ENCODE results near the gene SH3BGRL3. TPM values are rescaled to one million over a fixed set of nuclear protein-coding genes. Genes with fewer than 3 reads are reported as not detected.

SH3BGRL3 gene
- total RNA-seq: 206 and 215 TPM in 2 replicates

GRCh38 chr1:26279456-26280332, at the start of gene SH3BGRL3:
TSS of gene SH3BGRL3 (plus strand) at chr1:26280086. CDS start at chr1:26280156, 70 bp downstream.

GRCh38 chr1:26233903-26234643, 45.8 kb upstream of the SH3BGRL3 start, which contains the start of gene CEP85:
TSS of gene CEP85 (plus strand) at chr1:26234200. CDS start at chr1:26239784, 5,584 bp downstream.

GRCh38 chr1:26306290-26307229, 26.7 kb downstream of the SH3BGRL3 start, which contains the start of gene UBXN11:
TSS of gene UBXN11 (minus strand) at chr1:26306636. CDS start at chr1:26302883, 3,753 bp downstream.

GRCh38 chr1:26317612-26318337, 37.9 kb downstream of the SH3BGRL3 start, which contains the start of gene CD52:
TSS of gene CD52 (plus strand) at chr1:26317958. CDS start at chr1:26318018, 60 bp downstream.

Other genes starting within 250 kb of the SH3BGRL3 start
- not detected in 2 replicates for gene SLC30A2, start 234.0 kb upstream of the SH3BGRL3 start, total RNA-seq
- gene TRIM63, start 212.5 kb upstream of the SH3BGRL3 start, total RNA-seq: not detected in 2 replicates
- 2.6 and 3.2 TPM in 2 replicates for gene PDIK1L, start 168.3 kb upstream of the SH3BGRL3 start, total RNA-seq
- not detected in 2 replicates for gene FAM110D, start 121.0 kb upstream of the SH3BGRL3 start, total RNA-seq
- gene C1orf232, start 111.1 kb upstream of the SH3BGRL3 start, total RNA-seq: not detected in 2 replicates
- 26.4 and 32.3 TPM in 2 replicates for gene ZNF593, start 110.2 kb upstream of the SH3BGRL3 start, total RNA-seq
- 0.29 TPM in 1 of 2 replicates, not detected in the other for gene ZNF593OS, start 108.3 kb upstream of the SH3BGRL3 start, total RNA-seq
- not detected in 2 replicates for gene CNKSR1, start 102.6 kb upstream of the SH3BGRL3 start, total RNA-seq
- not detected in 2 replicates for gene CATSPER4, start 89.5 kb upstream of the SH3BGRL3 start, total RNA-seq
- 8.7 and 8.9 TPM in 2 replicates for gene CEP85, start 45.9 kb upstream of the SH3BGRL3 start, total RNA-seq
- gene UBXN11, start 26.6 kb downstream of the SH3BGRL3 start, total RNA-seq: 3.5 and 7.8 TPM in 2 replicates
- 0.71 TPM in 1 of 2 replicates, not detected in the other for gene CD52, start 37.9 kb downstream of the SH3BGRL3 start, total RNA-seq
- not detected in 2 replicates for gene CRYBG2, start 74.0 kb downstream of the SH3BGRL3 start, total RNA-seq
- not detected in 2 replicates for gene ZNF683, start 92.7 kb downstream of the SH3BGRL3 start, total RNA-seq
- not detected in 2 replicates for gene LIN28A, start 130.7 kb downstream of the SH3BGRL3 start, total RNA-seq
- 65.4 and 85.6 TPM in 2 replicates for gene DHDDS, start 152.2 kb downstream of the SH3BGRL3 start, total RNA-seq
- 648 and 658 TPM in 2 replicates for gene HMGN2, start 192.4 kb downstream of the SH3BGRL3 start, total RNA-seq
- gene RPS6KA1, start 249.7 kb downstream of the SH3BGRL3 start, total RNA-seq: 15.2 and 25.1 TPM in 2 replicates